ENCODE data around the gene PHKA2. TPM values are rescaled to one million over a fixed set of nuclear protein-coding genes. Genes with fewer than 3 reads are reported as not detected.
A peak's percentile ranks its signal among the peaks of the same experiment; 100 is the strongest.

The PHKA2 gene
- total RNA-seq, 4 donors from 2014 or later: 8.7 to 17.6 (median 14.1) TPM

GRCh38 chrX:18961686-18962085, 22.2 kb downstream of the PHKA2 start:
- intact Hi-C loops (cut with DNase I; ENCODE audit: low total_unique reads): no loop called here
- 48 to 59% methylated on average over 2 of the region's 2 CpGs for WGBS, 2 donors

DNA sequence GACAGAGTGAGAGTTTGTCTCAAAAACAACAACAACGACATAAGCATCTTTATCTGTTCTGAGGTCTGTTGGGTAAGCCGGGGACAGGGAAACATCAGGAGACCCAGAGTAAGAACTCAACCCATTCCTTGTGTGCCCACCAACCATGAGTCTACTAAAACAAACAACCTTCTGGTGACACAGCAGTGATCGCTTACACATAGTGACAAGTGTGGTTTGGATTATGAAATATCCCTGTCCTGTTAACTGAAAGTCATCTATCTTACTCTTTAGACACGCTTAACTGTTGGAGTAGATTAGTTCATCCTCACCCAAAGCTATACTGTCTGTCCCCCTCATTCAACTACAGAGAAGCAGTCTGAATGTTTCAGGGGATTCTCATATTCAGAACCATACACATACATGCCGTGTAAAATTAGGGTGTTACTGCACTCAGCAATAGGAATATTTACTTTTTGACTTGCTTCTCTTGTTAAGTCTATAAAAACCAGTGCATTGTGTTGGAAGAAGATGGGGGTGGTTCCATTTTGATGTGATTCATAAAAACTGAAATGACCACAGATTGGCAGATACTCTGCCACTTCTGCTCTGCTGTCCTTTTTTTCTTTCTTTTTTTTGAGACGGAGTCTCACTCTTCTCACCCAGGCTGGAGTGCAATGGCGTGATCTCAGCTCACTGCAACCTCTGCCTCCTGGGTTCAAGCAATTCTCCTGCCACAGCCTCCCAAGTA, 27.4 kb downstream of the PHKA2 start:
- WGBS, 2 donors: 85% methylated on average over 7 of the region's 7 CpGs
- DNase-seq (ENCODE audit: low spot score in 2 of 2): no peak
- no peak overlapping the region for H3K4me3 ChIP-seq (ENCODE audit: low read depth, poor library complexity, severe bottlenecking)
- TF ChIP-seq, protein P1, sequence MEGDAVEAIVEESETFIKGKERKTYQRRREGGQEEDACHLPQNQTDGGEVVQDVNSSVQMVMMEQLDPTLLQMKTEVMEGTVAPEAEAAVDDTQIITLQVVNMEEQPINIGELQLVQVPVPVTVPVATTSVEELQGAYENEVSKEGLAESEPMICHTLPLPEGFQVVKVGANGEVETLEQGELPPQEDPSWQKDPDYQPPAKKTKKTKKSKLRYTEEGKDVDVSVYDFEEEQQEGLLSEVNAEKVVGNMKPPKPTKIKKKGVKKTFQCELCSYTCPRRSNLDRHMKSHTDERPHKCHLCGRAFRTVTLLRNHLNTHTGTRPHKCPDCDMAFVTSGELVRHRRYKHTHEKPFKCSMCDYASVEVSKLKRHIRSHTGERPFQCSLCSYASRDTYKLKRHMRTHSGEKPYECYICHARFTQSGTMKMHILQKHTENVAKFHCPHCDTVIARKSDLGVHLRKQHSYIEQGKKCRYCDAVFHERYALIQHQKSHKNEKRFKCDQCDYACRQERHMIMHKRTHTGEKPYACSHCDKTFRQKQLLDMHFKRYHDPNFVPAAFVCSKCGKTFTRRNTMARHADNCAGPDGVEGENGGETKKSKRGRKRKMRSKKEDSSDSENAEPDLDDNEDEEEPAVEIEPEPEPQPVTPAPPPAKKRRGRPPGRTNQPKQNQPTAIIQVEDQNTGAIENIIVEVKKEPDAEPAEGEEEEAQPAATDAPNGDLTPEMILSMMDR (IDR thresholded peaks at IDR 0.05): no peak
- no peak for TF ChIP-seq POLR2A (IDR thresholded peaks at IDR 0.05)
- intact Hi-C loops (cut with DNase I; ENCODE audit: low total_unique reads): no loop called here

More at GRCh38 chrX:18961686-18962085, 22.2 kb downstream of the PHKA2 start:
- DNase-seq (ENCODE audit: low spot score in 2 of 2): no peak
- H3K4me3 ChIP-seq (ENCODE audit: low read depth, poor library complexity, severe bottlenecking): no peak overlapping the region
- TF ChIP-seq POLR2A (IDR thresholded peaks at IDR 0.05): no peak
- TF ChIP-seq, protein P1 (IDR thresholded peaks at IDR 0.05): no peak

DNA sequence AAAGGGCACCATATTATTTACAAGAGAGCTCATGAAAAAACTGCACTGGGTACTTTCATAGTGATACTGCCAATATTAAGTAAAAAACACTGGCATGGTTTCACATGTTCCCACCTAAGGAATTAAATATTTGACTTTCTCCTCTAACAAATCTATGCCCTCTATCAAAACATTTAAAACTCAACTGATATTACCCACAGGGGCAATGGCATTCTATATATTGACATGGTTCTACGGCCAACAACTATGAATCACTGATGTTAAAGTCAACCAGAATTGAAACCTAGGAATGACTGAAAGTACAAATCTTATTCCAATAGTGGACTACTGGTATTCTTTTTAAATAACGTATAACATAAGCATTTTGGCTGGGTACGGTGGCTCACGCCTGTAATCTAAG, 28.2 kb downstream of the PHKA2 start:
- TF ChIP-seq, protein P1 (IDR thresholded peaks at IDR 0.05): no peak
- intact Hi-C loops (cut with DNase I; ENCODE audit: low total_unique reads): no loop called here

DNA sequence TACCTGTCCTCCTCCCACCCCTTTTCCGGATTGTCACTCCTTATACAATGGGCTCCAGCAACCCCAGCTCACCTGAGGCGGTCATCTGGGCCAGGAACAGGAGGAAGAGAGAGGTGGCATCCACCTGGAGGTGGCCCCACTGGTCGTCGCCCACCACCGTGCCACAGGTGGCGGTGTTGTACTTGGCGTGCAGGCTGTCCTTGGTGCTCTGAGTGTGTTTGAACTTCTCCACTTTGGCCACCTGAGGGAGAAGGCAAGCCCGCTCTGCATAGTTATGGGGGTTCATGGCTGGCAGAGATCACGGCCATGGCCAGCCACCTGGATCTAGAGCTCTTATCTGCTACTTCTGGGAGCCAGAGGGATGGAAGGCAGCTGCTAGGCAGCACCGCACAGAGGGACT, 32.9 kb downstream of the PHKA2 start:
- peak in 1 of 2 donors; percentile 80 for DNase-seq (ENCODE audit: low spot score in 2 of 2)
- 90 to 92% methylated on average over 5 to 9 of the region's 10 CpGs for WGBS, 2 donors
- TF ChIP-seq POLR2A (IDR thresholded peaks at IDR 0.05): no peak
- no peak overlapping the region for H3K4me3 ChIP-seq (ENCODE audit: low read depth, poor library complexity, severe bottlenecking)
- intact Hi-C loops (cut with DNase I; ENCODE audit: low total_unique reads): no loop called here

More for the DNA sequence above, 28.2 kb downstream of the PHKA2 start:
- WGBS, 2 donors: 92 to 98% methylated on average over 4 of the region's 4 CpGs
- DNase-seq (ENCODE audit: low spot score in 2 of 2): no peak
- no peak overlapping the region for H3K4me3 ChIP-seq (ENCODE audit: low read depth, poor library complexity, severe bottlenecking)

GRCh38 chrX:18949944-18950301, 34.0 kb downstream of the PHKA2 start:
- TF ChIP-seq, protein P1 (IDR thresholded peaks at IDR 0.05): no peak
- TF ChIP-seq POLR2A (IDR thresholded peaks at IDR 0.05): no peak
- intact Hi-C loops (cut with DNase I; ENCODE audit: low total_unique reads): no loop called here
- 87 to 95% methylated on average over 8 of the region's 8 CpGs for WGBS, 2 donors

GRCh38 chrX:18949291-18949943, 34.5 kb downstream of the PHKA2 start:
- 75 to 78% methylated on average over 4 of the region's 4 CpGs for WGBS, 2 donors
- TF ChIP-seq POLR2A (IDR thresholded peaks at IDR 0.05): no peak
- TF ChIP-seq, protein P1 (IDR thresholded peaks at IDR 0.05): no peak
- no peak overlapping the region for H3K4me3 ChIP-seq (ENCODE audit: low read depth, poor library complexity, severe bottlenecking)
- no peak for DNase-seq (ENCODE audit: low spot score in 2 of 2)
- intact Hi-C loops (cut with DNase I; ENCODE audit: low total_unique reads): no loop called here

More at GRCh38 chrX:18949944-18950301, 34.0 kb downstream of the PHKA2 start:
- H3K4me3 ChIP-seq (ENCODE audit: low read depth, poor library complexity, severe bottlenecking): no peak overlapping the region
- DNase-seq (ENCODE audit: low spot score in 2 of 2): peak in 1 of 2 donors; percentile 70

Data from lower leg skin (tissue), 4 donors.